Parathyroid adenoma (tissue), 2 donors: Measurements from ENCODE around the gene AFF1.
"Not testable (repeated sequence)": the region's sequence is repeated elsewhere in the genome, so short reads cannot be mapped to it uniquely, and the experiment has no call there.

Experiments
- H2AFZ ChIP-seq: fragments of 300-600 bp; sonication (generic); one replicate; pipeline ENCODE4 v1.7.0; 2017; ENCODE audit warnings: antibody characterized with exemption, mild to moderate bottlenecking
- H3K27ac ChIP-seq: fragments of 300-600 bp; sonication (generic); one replicate; pipeline ENCODE4 v1.7.0; 2017
- H3K27me3 ChIP-seq: fragments of 300-600 bp; sonication (generic); one replicate; pipeline ENCODE4 v1.7.0; 2017; ENCODE audit warnings: low read length; ENCODE audit not compliant: control insufficient read depth, insufficient read depth
- H3K36me3 ChIP-seq: fragments of 300-600 bp; sonication (generic); one replicate; pipeline ENCODE4 v1.7.0; 2017; ENCODE audit warnings: low read length; ENCODE audit not compliant: control insufficient read depth, insufficient read depth
- H3K4me1 ChIP-seq: fragments of 300-600 bp; sonication (generic); one replicate; pipeline ENCODE4 v1.7.0; 2017; ENCODE audit warnings: control low read depth
- H3K4me2 ChIP-seq: fragments of 300-600 bp; sonication (generic); one replicate; pipeline ENCODE4 v1.7.0; 2017; ENCODE audit warnings: low read length
- H3K4me3 ChIP-seq: fragments of 300-600 bp; sonication (generic); one replicate; pipeline ENCODE4 v1.7.0; 2017; ENCODE audit warnings: low read depth, low read length
- H3K79me2 ChIP-seq: fragments of 300-600 bp; sonication (generic); one replicate; pipeline ENCODE4 v1.7.0; 2017; ENCODE audit warnings: control low read depth
- H3K9ac ChIP-seq: fragments of 300-600 bp; sonication (generic); one replicate; pipeline ENCODE4 v1.7.0; 2017; ENCODE audit warnings: mild to moderate bottlenecking
- H3K9me3 ChIP-seq: fragments of 300-600 bp; sonication (generic); one replicate; pipeline ENCODE4 v1.7.0; 2017; ENCODE audit warnings: low read length; ENCODE audit not compliant: control insufficient read depth
- CTCF ChIP-seq: fragments of 300-600 bp; sonication (generic); IDR thresholded peaks from one replicate; pipeline ENCODE4 v1.7.0; 2017; ENCODE audit warnings: antibody characterized with exemption, mild to moderate bottlenecking
- donor health status: primary hyperparathyroidism.

Gene AFF1

GRCh38 chr4:87144356-87144755, 209.5 kb downstream of the AFF1 start:
- Histone ChIP-seq H3K9ac (no peak overlapping the region), H3K36me3 (no peaks in the 10 kb centered on the region), H3K4me2 (no peak overlapping the region), H3K4me1 (no peaks in the 10 kb centered on the region), H3K27ac (no peak overlapping the region), H2AFZ (no peak overlapping the region), H3K27me3 (no peaks in the 10 kb centered on the region), H3K4me3 (no peak overlapping the region), H3K79me2 (no peaks in the 10 kb centered on the region), H3K9me3 (no peaks in the 10 kb centered on the region)
- TF ChIP-seq CTCF: no peak

GRCh38 chr4:87145934-87146333, 211.1 kb downstream of the AFF1 start:
- H3K4me1 ChIP-seq, H3K36me3 ChIP-seq, H3K27me3 ChIP-seq, H3K9me3 ChIP-seq, H3K79me2 ChIP-seq, H3K9ac ChIP-seq, H3K27ac ChIP-seq, H2AFZ ChIP-seq, H3K4me2 ChIP-seq, H3K4me3 ChIP-seq: not testable (repeated sequence)

DNA sequence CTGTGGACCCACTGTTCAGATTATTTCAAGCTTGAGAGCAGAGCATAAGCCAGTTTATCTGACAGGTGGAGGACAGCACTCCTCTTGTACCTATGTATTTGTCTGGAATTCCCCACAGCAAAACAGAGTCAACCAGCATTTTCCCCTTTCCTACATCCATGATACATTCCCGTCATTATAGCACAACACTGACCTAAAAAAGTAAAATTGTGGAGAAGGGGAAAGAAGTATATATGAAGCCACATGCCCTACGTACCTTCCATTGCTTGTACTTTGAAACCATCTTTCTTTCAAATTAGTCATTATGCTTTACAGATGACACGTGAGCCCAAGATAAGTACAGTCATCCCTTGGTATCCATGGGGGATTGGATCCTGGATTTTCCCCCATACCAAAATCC, 212.3 kb downstream of the AFF1 start:
- H3K9ac ChIP-seq: no peak overlapping the region

DNA sequence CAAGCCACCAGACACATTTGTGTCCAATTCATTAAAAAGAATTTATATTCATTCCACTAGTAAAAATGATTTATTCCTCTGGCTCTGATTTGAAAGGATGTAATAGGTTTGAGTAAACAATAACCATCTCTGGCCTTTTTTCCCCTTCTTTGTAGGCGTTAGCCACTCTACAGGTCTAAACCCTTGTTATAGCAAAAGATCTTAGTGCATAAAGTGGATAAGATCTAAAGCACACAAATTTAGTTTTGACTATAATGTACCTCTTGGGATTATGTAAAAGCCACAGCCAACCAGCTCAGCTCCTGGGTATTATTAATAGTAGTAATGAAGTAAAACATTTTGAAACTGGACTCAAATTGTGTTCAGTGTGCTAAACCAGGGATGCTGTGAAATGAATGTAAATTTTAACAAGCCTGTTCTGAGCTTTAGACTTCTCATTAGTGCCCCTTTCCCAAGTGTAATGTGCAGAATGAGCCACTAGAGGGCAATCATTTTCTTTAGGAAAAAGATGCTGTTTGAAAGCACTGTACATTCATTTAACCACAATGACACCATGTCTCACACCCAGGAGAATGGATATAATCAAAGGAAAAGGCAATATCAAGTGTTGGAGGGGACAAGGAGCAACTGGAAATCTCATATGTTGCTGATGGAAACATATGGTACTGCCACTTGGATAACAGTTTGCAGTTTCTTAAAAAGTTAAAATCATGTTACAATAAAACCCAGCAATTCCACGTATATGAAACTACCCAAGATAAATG, 215.9 kb downstream of the AFF1 start:
- Histone ChIP-seq H3K4me1 (no peaks in the 10 kb centered on the region), H3K9ac (no peak overlapping the region), H3K27ac (no peak overlapping the region), H3K4me2 (no peak overlapping the region), H3K79me2 (no peaks in the 10 kb centered on the region), H3K9me3 (no peaks in the 10 kb centered on the region), H3K27me3 (no peaks in the 10 kb centered on the region), H3K4me3 (no peak overlapping the region), H3K36me3 (no peaks in the 10 kb centered on the region), H2AFZ (no peak overlapping the region)
- TF ChIP-seq CTCF: peak; percentile 74

More for the DNA sequence above, 212.3 kb downstream of the AFF1 start:
- no peaks in the 10 kb centered on the region for H3K27me3 ChIP-seq
- no peaks in the 10 kb centered on the region for H3K79me2 ChIP-seq
- H3K4me3 ChIP-seq: no peak overlapping the region
- H3K4me2 ChIP-seq: no peak overlapping the region
- H3K27ac ChIP-seq: no peak overlapping the region
- TF ChIP-seq CTCF: no peak
- no peaks in the 10 kb centered on the region for H3K4me1 ChIP-seq
- H3K36me3 ChIP-seq: no peaks in the 10 kb centered on the region
- no peak overlapping the region for H2AFZ ChIP-seq
- H3K9me3 ChIP-seq: no peaks in the 10 kb centered on the region

- no peak for TF ChIP-seq CTCF
Measured at GRCh38 chr4:87151730-87152129, 216.9 kb downstream of the AFF1 start.

More at GRCh38 chr4:87151730-87152129, 216.9 kb downstream of the AFF1 start:
- no peak overlapping the region for H3K4me3 ChIP-seq
- H2AFZ ChIP-seq: no peak overlapping the region
- no peaks in the 10 kb centered on the region for H3K4me1 ChIP-seq
- H3K9ac ChIP-seq: no peak overlapping the region
- no peaks in the 10 kb centered on the region for H3K27me3 ChIP-seq
- no peak overlapping the region for H3K27ac ChIP-seq
- no peaks in the 10 kb centered on the region for H3K79me2 ChIP-seq
- H3K9me3 ChIP-seq: no peaks in the 10 kb centered on the region
- no peaks in the 10 kb centered on the region for H3K36me3 ChIP-seq
- H3K4me2 ChIP-seq: no peak overlapping the region
